GM12865 (cell line): Measurements from ENCODE around the gene RECQL5.
"Not testable (repeated sequence)": the region's sequence is repeated elsewhere in the genome, so short reads cannot be mapped to it uniquely, and the experiment has no call there.

ENCODE experiments used
- DNase-seq: peaks from one replicate; pipeline ENCODE4 v3.0.0; 2010; ENCODE audit warnings: low read depth
- H3K4me3 ChIP-seq: 2 replicates; pipeline ENCODE4 v1.5.1; 2011; ENCODE audit warnings: mild to moderate bottlenecking, low read depth, low read length, control low read depth
- TF ChIP-seq, protein P1 (sequence below): IDR thresholded peaks from 2 replicates; pipeline ENCODE4 v1.5.1; 2011; ENCODE audit warnings: low read length, control low read depth, low read depth, inconsistent platforms; ENCODE audit not compliant: insufficient read depth; ENCODE audit errors: missing control alignments

RECQL5 gene

DNA sequence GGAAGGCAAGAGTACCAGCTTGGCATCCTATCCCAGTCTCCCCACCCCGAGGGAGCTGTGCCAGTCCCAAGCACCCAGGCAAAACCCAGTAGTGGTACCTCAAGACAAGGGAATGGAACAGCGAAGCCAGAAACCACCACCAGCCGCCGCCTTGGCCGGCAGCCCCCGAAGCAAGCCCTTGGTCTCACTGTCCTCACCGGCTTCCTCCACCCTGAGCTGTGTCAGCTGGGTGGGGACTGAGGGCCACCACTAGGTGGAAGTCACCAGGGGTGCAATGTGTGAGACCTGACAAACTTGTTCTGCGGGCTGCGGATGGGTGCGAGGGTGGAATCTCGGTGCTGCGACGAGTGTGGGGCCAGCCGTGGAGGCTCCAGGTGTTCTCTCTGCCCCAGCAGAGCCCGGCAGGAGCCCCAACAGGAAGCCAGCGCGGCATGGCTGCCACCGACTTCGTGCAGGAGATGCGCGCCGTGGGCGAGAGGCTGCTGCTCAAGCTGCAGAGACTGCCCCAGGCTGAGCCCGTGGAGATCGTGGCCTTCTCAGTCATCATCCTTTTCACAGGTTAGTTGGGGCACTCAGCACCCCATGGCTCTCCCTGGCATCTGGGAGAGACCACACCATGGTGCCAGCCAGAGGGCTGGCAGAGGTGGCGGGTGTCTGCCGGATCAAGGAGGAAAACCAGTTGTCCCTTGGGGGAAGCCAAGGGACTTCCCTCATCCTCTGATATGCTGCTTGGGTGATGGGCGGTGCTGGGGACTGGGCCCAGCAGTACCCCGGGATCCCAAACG lies 27.0 kb downstream of the RECQL5 start:
- no peak for DNase-seq
- H3K4me3 ChIP-seq, result no peak overlapping the region
- TF ChIP-seq, protein P1, sequence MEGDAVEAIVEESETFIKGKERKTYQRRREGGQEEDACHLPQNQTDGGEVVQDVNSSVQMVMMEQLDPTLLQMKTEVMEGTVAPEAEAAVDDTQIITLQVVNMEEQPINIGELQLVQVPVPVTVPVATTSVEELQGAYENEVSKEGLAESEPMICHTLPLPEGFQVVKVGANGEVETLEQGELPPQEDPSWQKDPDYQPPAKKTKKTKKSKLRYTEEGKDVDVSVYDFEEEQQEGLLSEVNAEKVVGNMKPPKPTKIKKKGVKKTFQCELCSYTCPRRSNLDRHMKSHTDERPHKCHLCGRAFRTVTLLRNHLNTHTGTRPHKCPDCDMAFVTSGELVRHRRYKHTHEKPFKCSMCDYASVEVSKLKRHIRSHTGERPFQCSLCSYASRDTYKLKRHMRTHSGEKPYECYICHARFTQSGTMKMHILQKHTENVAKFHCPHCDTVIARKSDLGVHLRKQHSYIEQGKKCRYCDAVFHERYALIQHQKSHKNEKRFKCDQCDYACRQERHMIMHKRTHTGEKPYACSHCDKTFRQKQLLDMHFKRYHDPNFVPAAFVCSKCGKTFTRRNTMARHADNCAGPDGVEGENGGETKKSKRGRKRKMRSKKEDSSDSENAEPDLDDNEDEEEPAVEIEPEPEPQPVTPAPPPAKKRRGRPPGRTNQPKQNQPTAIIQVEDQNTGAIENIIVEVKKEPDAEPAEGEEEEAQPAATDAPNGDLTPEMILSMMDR, result no peak

DNA sequence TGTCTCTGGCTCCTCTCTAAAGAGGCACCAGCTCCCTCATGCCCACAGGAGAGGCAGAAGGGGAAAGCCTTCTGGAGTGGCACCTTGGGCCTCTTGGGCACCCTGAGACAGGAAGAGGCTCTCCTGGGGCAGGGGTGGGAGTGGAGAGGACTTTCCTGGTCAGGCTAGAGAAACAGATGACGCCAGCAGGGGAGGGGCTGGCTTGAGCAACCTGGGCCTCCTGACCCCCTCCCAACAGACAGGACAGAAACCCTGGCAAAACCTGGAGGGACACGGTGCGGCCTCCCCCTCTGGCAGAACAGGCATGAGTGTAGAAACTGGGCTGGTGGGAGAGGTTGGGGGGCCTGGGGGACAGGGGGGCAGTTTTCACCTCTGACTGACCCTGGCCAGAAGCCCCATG lies 27.6 kb downstream of the RECQL5 start:
- no peak for DNase-seq
- no peak overlapping the region for H3K4me3 ChIP-seq
- TF ChIP-seq, protein P1, result no peak

DNA sequence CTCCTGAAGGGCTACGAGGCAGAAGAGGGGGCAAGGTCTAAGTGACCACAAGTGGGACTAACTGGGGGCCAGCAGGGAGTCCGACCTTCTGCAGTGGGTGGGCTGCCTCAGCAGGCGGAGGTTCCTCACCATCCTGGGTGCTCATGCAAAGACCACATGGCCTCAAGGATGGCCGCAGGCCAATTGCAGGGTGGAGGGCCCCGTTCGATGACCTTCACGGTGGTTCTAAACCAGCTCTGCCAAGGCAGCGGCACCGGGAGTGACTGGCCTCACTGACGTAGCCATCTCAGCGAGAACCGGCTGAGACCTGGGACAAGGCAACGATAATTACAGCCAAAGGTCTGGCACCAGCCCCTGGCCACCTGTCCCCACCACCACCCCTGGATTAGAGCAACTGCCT lies 28.1 kb downstream of the RECQL5 start:
- TF ChIP-seq, protein P1, result no peak
- no peak for DNase-seq
- H3K4me3 ChIP-seq, result no peak overlapping the region

DNA sequence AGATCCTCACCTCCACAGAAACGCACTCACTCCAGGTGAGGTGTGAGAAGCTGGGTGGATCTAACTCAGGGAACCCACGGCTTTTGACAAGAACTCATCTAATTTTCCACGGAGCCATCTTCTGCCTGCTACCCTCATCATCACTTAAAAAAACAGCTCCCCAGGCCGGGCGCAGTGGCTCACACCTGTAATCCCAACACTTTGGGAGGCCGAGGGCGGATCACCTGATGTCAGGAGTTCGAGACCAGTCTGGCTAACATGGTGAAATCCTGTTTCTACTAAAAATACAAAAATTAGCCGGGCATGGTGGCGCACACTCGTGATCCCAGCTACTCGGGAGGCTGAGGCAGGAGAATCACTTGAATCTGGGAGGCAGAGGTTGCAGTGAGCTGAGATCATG lies 28.9 kb downstream of the RECQL5 start:
- not testable (repeated sequence) for DNase-seq, H3K4me3 ChIP-seq

DNA sequence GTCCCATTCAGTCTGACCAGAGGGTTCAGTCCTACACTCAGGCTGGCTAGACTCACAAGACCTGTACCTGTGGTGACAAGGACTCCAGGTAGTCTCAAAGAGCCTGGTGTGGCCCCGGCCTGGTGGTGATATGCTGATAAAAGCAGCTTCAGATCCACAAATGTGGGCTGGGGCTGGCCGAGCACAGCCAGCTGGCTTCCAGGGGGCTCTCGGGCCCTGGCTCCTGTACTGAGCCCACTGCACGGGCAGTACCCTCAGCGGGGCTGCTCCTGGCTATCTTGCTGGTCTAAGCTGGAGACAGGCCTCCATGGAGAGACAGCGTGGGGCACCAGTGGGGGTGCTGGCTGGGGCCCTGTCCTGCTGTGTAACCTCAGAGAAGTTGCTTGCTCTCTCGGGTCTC lies 29.4 kb downstream of the RECQL5 start:
- H3K4me3 ChIP-seq, result no peak overlapping the region
- DNase-seq, result no peak
- TF ChIP-seq, protein P1, result no peak

DNA sequence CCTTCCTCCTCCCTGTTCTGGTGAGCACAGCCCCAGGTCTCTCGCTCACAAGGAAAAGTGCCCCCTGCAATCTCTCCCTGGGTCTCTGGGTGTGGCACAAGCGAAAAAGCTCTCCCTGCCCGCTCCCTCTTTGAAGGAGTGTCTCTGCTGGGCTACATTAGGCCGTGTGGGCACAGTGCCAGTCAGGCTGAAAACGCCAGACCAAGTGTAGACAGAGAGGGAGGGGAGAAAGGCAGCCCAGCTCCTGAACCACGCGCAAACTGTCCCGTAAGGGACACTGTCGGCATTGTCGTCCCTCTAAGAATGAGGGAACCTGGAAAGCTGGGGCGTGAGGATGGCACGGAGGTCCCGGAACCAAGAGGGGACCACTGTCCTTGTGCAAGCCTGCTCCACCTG lies 29.8 kb downstream of the RECQL5 start:
- TF ChIP-seq, protein P1, result no peak
- DNase-seq, result no peak
- no peak overlapping the region for H3K4me3 ChIP-seq

DNA sequence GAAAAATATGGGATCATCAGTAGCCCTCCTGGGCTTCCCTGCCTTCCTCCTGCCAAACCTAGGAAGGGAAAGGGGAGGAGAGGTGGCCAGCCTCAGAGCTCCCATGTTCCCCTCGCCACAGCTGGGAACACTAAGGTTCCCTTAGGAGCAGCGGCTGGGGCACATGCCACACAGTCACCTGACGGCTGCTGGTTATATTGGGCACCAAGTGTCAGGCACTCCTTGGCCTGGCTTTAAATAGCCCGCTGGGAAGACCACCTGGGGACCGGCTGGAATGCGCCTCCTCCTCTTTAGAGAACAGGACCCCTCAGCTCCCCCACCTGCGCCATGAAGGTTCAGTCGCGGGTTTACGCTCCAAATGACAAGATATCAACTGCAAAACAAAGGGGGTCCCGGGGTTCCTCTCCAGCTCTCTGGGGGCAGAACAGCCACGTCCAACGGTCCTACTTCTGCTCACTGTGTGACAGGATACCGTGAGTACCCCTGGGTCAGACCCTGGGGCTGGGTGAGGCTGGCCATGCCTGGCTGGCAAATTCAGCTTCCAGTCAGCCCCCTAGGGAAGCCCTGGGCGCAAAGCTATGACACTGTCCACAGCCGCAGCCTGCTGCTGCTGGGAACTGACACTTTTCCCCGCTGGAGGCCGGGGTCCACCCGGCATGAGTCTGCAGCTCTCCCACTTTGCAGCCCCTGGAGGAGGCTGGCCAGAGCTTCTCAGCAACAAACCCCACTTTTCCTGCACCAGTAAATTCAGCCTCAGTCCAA lies 30.4 kb downstream of the RECQL5 start:
- H3K4me3 ChIP-seq, result no peak overlapping the region
- TF ChIP-seq, protein P1, result no peak
- DNase-seq, result no peak
